Fibroblast of pulmonary artery (primary cell): Measurements from ENCODE around the gene WNK2.

Experiments
- DNase-seq: peaks from one replicate; pipeline ENCODE4 v3.0.0-alpha.2; 2010; ENCODE audit warnings: low read depth
- H3K4me3 ChIP-seq: replicated peaks from 2 replicates; pipeline ENCODE4 v1.5.1; 2011; ENCODE audit warnings: low read depth, mild to moderate bottlenecking, control low read depth, low read length, moderate library complexity
- CTCF ChIP-seq: IDR thresholded peaks from 2 replicates; pipeline ENCODE4 v1.5.1; 2011; ENCODE audit warnings: mild to moderate bottlenecking, control low read depth, low read length, inconsistent platforms; ENCODE audit errors: missing control alignments

Gene WNK2

GRCh38 chr9:93207860-93208734 lies 24.2 kb downstream of the WNK2 start:
- no peak for DNase-seq
- TF ChIP-seq CTCF: no peak
- no peak overlapping the region for H3K4me3 ChIP-seq

- DNase-seq: no peak
- TF ChIP-seq CTCF: no peak
- no peak overlapping the region for H3K4me3 ChIP-seq
Measured at GRCh38 chr9:93209097-93209496, 25.2 kb downstream of the WNK2 start.

GRCh38 chr9:93209576-93210323 lies 25.8 kb downstream of the WNK2 start:
- DNase-seq: no peak
- H3K4me3 ChIP-seq: no peak overlapping the region
- TF ChIP-seq CTCF: no peak

- no peak overlapping the region for H3K4me3 ChIP-seq
- no peak for DNase-seq
- TF ChIP-seq CTCF: no peak
Measured at GRCh38 chr9:93210324-93210973, 26.5 kb downstream of the WNK2 start.

- no peak for DNase-seq
- no peak overlapping the region for H3K4me3 ChIP-seq
- no peak for TF ChIP-seq CTCF
Measured at GRCh38 chr9:93210974-93211653, 27.2 kb downstream of the WNK2 start.

GRCh38 chr9:93211654-93212001 lies 27.7 kb downstream of the WNK2 start:
- H3K4me3 ChIP-seq: no peak overlapping the region
- no peak for TF ChIP-seq CTCF
- no peak for DNase-seq
